Small intestine (tissue), 7 donors: ENCODE results near the gene TBC1D1. TPM values are rescaled to one million over a fixed set of nuclear protein-coding genes. Genes with fewer than 3 reads are reported as not detected.

ENCODE experiments used
- DNase-seq, 2 donors: peaks; one replicate each; pipeline versions ENCODE4 v3.0.0 to v3.0.0-alpha.2; 2013
- FAIRE-seq: peaks from 2 replicates; lab custom pipeline; 2012; peaks lifted over from hg19 to GRCh38; lab: Jason Lieb, UNC
- H3K27ac ChIP-seq, 3 donors: one replicate each; pipeline ENCODE4 v1.5.1; 2013; ENCODE audit warnings: low read length in 2 of 3, mild to moderate bottlenecking in 2 of 3, control low read depth in 1 of 3, inconsistent platforms in 1 of 3, low read depth in 1 of 3, moderate library complexity in 1 of 3
- H3K27me3 ChIP-seq, 3 donors: one replicate each; pipeline ENCODE4 v1.6.1; 2013; ENCODE audit warnings: low read length in 3 of 3, inconsistent platforms in 1 of 3; ENCODE audit not compliant: control insufficient read depth in 3 of 3, insufficient read depth in 3 of 3
- H3K36me3 ChIP-seq, 3 donors: one replicate each; pipeline ENCODE4 v1.6.1; 2013; ENCODE audit warnings: low read length in 3 of 3, inconsistent platforms in 1 of 3, low read depth in 1 of 3, mild to moderate bottlenecking in 1 of 3, moderate library complexity in 1 of 3; ENCODE audit not compliant: control insufficient read depth in 3 of 3, insufficient read depth in 2 of 3
- H3K4me1 ChIP-seq, 3 donors: one replicate each; pipeline ENCODE4 v1.6.1; 2013; ENCODE audit warnings: low read length in 2 of 3, inconsistent platforms in 1 of 3, low read depth in 1 of 3, mild to moderate bottlenecking in 1 of 3, moderate library complexity in 1 of 3; ENCODE audit not compliant: control insufficient read depth in 3 of 3, insufficient read depth in 2 of 3
- H3K4me3 ChIP-seq, 3 donors: one replicate each; pipeline ENCODE4 v1.5.1; 2013; ENCODE audit warnings: low read length in 3 of 3, control low read depth in 1 of 3, inconsistent platforms in 1 of 3, low read depth in 1 of 3, mild to moderate bottlenecking in 1 of 3, moderate library complexity in 1 of 3
- H3K9me3 ChIP-seq, 2 donors: one replicate each; pipeline ENCODE4 v1.6.1; 2013; ENCODE audit warnings: low read depth in 1 of 2, low read length in 1 of 2; ENCODE audit not compliant: control insufficient read depth in 2 of 2, insufficient read depth in 1 of 2
- WGBS, 3 donors: extraction: QIAGEN DNeasy Blood & Tissue Kit; methylation state at CpG; one replicate each; pipeline ENCODE4 v1.1.7; 2013; 5-methylcytosine and 5-hydroxymethylcytosine counted together
- polyA plus RNA-seq, 4 donors: library from polyadenylated mRNA; stranded (reverse) in 3 of 4; unstranded in 1 of 4; fragments of 200-250 nt in 3 of 4; fragments of 120-200 nt in 1 of 4; gene quantifications; one replicate each; pipeline versions ENCODE4 v1.2.1 to v1.2.3, GENCODE V29; 2013
- donor health status: healthy with polysubstance abuse.
- donor health status: control.
- donor health status: control.
- donor health status: Bipolar disorder and iron deficiency.
- donor health status: healthy.

Gene TBC1D1
- polyA plus RNA-seq, 4 donors: 38.3 to 118 (median 41.5) TPM

DNA sequence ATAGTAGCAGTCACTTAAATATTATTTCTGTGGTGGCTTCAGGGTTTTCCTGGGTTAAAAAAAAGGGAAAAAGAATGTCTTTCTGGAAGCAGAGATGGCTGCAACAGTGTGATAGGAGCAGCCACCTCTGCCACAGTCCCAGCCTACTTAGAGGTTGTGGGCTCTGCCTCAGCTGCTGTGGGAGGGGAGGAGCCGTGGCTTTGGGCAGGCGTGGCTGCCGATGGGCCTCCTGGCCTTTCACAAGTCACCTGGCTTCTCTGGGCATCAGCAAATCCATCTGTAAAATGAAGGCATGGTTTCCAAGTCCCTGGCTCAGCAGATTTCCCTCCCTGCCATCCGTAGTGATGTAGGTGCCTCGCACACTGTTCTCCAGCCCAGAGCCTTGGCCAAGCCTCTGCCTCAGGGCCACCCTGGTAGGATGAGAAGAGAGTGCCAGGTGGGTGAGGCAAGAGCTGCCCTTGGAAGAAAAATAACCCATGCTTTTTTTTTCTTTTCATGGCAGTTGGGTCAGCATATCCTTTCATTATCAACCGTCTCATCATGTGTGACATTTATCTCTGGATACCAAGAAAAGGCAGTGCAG is 135.4 kb downstream of the TBC1D1 start:
- Histone ChIP-seq H3K9me3 (no peaks in the 10 kb centered on the region), H3K27me3 (no peaks in the 10 kb centered on the region), H3K27ac (peak overlapping the region in 1 of 3 donors; percentile 79), H3K36me3 (peaks cover 7 to 42% (median 17%) of the 10 kb centered on the region in 3 donors), H3K4me3 (no peak overlapping the region), H3K4me1 (peaks cover 0 to 36% (median 0%) of the 10 kb centered on the region in 3 donors)
- WGBS, 3 donors: 75 to 85% (median 84%) methylated on average over 6 of the region's 6 CpGs
- DNase-seq (peak in 1 of 2 donors; percentile 61), FAIRE-seq (no peak)

DNA sequence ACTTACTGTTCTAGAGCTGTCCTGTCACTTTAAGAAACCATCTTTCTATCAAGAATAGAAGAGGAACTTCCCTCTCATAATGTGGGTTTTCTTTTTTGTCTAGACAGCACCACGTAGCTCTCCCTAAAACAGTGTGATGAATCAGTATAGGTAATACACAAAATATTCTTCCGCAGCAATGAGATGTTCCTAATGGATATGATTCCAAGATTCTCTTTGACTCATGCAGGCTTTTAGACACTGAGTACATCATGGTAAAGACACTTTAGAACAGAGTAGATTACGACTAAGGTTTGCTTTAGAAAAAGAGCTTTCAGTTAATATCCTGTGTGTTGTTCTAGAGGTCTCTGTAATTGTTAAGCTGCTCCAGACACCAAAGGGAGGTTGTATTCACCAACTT is 139.1 kb downstream of the TBC1D1 start:
- no peak overlapping the region for H3K4me3 ChIP-seq
- FAIRE-seq (no peak), DNase-seq (no peak)
- no peak overlapping the region for H3K27ac ChIP-seq
- no peaks in the 10 kb centered on the region for H3K9me3 ChIP-seq
- WGBS, 3 donors: 49 to 70% (median 58%) methylated on average over 3 of the region's 3 CpGs
- peaks cover 7 to 39% (median 11%) of the 10 kb centered on the region in 3 donors for H3K36me3 ChIP-seq
- peaks cover 0 to 16% (median 0%) of the 10 kb centered on the region in 3 donors for H3K4me1 ChIP-seq
- H3K27me3 ChIP-seq: no peaks in the 10 kb centered on the region

DNA sequence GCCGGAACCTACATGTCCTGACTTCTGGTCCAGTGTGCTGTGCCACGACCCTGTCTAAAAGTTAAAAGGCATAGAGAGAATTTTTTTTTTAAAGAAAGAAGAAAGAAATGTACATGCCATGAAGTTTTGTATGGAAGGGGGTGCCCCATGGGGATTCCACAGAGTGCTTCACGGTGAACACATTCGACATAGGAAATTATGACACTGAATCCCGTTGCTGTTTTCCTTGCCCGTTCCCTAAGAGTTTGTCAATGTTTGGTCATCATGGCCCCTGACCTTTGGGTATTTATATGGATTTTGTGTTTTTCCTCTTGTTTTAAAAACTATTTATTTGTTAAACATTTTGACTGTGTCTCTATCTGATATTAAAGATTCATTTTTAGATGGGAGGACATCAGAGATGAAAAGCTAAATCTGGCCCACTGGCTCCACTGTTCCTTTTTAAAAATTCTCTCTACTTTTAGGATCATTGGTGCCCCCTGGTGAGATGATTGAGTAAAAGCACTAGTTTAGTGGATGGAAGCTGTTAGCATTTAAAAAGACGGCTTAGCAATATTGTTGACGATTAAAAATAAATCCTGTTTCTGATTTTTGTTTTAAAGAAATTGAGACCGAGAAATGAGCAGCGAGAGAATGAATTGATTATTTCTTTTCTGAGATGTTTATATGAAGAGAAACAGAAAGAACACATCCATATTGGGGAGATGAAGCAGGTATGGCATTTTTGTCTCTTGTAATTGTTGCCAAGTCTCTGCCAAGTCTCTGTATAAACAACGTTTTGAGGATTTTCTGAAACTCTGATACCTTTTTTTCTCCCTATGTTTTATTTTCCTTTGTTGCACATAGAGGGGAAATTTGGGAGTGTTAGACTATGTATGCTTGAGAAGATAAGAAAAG is 144.3 kb downstream of the TBC1D1 start:
- DNase-seq: peak; percentile 61 to 70
- H3K27ac ChIP-seq: no peak overlapping the region
- peak; percentile 93 for FAIRE-seq
- WGBS, 3 donors: 63 to 73% (median 70%) methylated on average over 11 of the region's 11 CpGs
- no peak overlapping the region for H3K4me3 ChIP-seq
- H3K36me3 ChIP-seq: peaks cover 0 to 27% (median 3%) of the 10 kb centered on the region in 3 donors
- peaks cover 0 to 3% (median 0%) of the 10 kb centered on the region in 3 donors for H3K4me1 ChIP-seq
- no peaks in the 10 kb centered on the region for H3K9me3 ChIP-seq
- no peaks in the 10 kb centered on the region for H3K27me3 ChIP-seq

DNA sequence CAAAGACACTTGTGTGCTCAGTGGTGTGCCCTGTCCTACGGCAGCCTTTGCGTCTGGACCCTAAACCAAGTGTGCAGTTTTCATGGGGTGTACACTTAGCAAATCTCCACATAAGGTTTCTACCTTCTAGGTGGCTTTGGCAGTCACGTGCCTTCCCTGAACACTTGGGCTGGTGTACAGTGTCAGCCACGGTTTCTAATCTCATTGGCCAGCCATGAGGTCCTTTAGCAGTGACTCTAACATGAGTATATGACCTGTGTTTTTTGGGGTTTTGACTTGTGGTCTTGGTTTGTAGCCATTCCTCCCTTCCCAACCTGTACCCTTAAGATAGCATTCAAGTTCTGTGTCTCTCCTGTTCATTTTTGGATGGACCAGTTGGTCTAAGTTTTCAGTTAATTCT is 145.7 kb downstream of the TBC1D1 start:
- H3K27ac ChIP-seq: no peak overlapping the region
- H3K9me3 ChIP-seq: no peaks in the 10 kb centered on the region
- H3K27me3 ChIP-seq: no peaks in the 10 kb centered on the region
- peaks cover 0 to 31% (median 3%) of the 10 kb centered on the region in 3 donors for H3K36me3 ChIP-seq
- FAIRE-seq: no peak
- no peak for DNase-seq
- 93 to 95% (median 94%) methylated on average over 4 of the region's 4 CpGs for WGBS, 3 donors
- H3K4me3 ChIP-seq: no peak overlapping the region
- H3K4me1 ChIP-seq: peaks cover 0 to 3% (median 0%) of the 10 kb centered on the region in 3 donors

DNA sequence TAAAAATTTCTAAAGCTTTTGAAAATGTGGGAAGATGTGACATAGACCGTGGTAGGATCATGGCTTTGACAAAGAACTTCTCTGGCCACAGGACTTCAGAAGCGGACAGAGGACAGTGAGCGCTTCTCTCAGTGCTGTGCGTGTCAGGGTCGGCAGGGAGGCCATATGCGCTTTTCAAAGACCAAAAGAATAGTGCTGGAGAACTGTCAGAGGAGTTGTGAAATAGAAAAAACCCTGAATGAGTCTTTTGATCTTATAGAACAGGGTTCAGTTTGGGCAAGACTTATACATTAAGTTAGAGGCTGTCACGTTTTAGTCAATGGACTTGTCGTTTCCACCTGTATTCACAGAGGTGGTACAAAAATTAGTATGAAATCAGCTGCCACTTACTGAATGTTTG is 146.7 kb downstream of the TBC1D1 start:
- FAIRE-seq (no peak), DNase-seq (no peak)
- no peaks in the 10 kb centered on the region for H3K27me3 ChIP-seq
- no peaks in the 10 kb centered on the region for H3K9me3 ChIP-seq
- no peak overlapping the region for H3K4me3 ChIP-seq
- peaks cover 0 to 3% (median 0%) of the 10 kb centered on the region in 3 donors for H3K4me1 ChIP-seq
- no peak overlapping the region for H3K27ac ChIP-seq
- peaks cover 0 to 32% (median 3%) of the 10 kb centered on the region in 3 donors for H3K36me3 ChIP-seq
- 92 to 95% (median 94%) methylated on average over 8 of the region's 8 CpGs for WGBS, 3 donors

DNA sequence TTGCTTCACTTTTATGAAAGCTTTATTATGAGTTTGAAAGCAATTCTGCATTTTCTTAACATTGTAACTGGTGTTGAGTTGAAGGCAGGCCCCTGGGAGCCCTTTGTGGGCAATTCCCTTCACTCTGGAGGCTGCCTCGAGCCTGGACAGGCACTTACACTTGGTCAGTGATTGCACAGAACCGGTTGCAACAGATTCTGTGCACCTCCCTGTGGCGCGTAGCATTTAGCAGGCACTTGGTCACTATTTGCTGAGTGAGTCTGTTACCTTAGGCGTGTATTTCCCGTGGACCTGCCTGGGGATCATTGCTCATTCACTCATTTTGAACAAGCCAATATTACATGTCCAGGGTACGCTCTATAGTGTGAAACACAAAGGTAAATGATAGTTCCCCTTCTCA is 149.7 kb downstream of the TBC1D1 start:
- Histone ChIP-seq H3K9me3 (no peaks in the 10 kb centered on the region), H3K27me3 (no peaks in the 10 kb centered on the region), H3K27ac (no peak overlapping the region), H3K4me1 (no peaks in the 10 kb centered on the region), H3K4me3 (no peak overlapping the region), H3K36me3 (peaks cover 0 to 40% (median 7%) of the 10 kb centered on the region in 3 donors)
- no peak for FAIRE-seq
- DNase-seq: no peak
- WGBS, 3 donors: 86 to 90% (median 88%) methylated on average over 7 of the region's 7 CpGs

DNA sequence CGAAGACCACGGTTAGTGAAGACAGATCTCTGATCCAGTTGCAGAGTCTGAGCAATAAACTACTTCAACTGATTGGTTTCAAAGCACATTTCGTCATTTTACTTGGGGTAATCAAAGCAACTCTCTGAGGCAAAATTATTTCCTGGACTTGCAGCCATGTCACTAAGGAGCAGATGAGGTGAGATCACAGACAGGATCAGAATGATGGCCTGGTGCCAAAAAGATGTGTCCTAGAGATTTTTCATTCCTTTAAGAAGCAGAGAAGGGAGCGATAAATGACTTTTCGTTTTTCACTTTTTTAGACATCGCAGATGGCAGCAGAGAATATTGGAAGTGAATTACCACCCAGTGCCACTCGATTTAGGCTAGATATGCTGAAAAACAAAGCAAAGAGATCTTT is 153.2 kb downstream of the TBC1D1 start:
- Histone ChIP-seq H3K36me3 (peaks cover 3 to 42% (median 7%) of the 10 kb centered on the region in 3 donors), H3K27me3 (no peaks in the 10 kb centered on the region), H3K27ac (no peak overlapping the region), H3K9me3 (no peaks in the 10 kb centered on the region), H3K4me1 (no peaks in the 10 kb centered on the region), H3K4me3 (no peak overlapping the region)
- WGBS, 3 donors: 86 to 89% (median 89%) methylated on average over 7 of the region's 7 CpGs
- FAIRE-seq (no peak), DNase-seq (no peak)

DNA sequence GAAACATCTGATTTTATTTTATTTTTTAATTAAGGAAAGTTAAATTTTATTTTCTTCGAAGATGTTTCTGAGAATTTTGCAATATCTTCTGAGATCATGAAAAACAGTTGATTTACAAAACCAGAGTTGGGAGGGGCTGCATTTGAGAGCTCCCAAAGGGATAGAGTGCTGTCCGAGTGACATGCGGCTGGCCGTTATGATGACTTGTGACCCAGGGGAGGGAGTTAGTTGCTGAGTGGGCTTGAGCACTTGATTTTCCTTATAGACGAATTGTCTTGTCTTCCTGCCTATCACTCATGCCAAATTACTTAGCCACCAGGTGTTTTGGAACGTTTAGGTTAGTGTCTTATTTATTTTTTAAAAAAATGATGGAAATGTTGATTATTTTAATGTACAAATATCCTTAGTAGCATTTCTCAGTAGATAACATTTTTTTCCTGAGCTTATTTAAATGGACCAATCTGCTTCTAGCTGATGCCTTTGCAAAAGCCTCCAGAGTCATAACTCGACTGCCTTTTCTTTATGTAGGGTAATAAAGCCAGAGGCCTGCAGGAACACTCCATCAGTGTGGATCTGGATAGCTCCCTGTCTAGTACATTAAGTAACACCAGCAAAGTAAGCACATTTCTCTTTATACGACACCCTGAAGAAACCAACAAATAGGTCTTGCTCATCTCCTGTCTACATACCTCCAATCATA is 154.6 kb downstream of the TBC1D1 start:
- no peak overlapping the region for H3K4me3 ChIP-seq
- H3K36me3 ChIP-seq: peaks cover 6 to 47% (median 7%) of the 10 kb centered on the region in 3 donors
- DNase-seq (no peak), FAIRE-seq (no peak)
- 84 to 89% (median 88%) methylated on average over 8 of the region's 8 CpGs for WGBS, 3 donors
- H3K9me3 ChIP-seq: no peaks in the 10 kb centered on the region
- H3K4me1 ChIP-seq: no peaks in the 10 kb centered on the region
- H3K27ac ChIP-seq: no peak overlapping the region
- no peaks in the 10 kb centered on the region for H3K27me3 ChIP-seq
